ENCODE results near the gene PKIB.
"Not testable (repeated sequence)": the region's sequence is repeated elsewhere in the genome, so short reads cannot be mapped to it uniquely, and the experiment has no call there.

PKIB gene

DNA sequence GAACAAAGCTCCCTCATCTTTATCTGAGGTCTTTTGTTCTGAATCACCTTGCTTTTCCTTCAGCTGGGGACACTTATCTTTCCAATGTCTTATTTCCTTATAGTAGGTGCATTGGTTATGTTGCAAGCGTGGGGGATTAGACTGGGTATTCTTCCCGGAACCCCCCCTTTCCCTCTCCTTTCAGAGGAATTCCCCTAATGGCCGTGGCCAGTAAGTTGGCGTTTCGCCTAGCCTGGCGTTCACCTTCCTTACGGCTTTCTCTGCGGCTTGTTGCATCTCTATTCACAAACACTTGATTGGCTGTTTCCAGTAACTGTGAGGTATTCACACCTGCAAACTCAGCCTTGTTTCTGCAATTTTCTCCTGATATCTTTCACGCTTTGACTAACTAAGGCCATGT, 136.5 kb downstream of the PKIB start:
- Mint-ChIP-seq H3K4me3 (no peak overlapping the region), H3K27me3 (peaks cover 5% of the 10 kb centered on the region), H3K4me1 (ENCODE audit: low read depth) (peaks cover 16% of the 10 kb centered on the region), H3K9me3 (no peaks in the 10 kb centered on the region), H3K27ac (no peak overlapping the region), H3K36me3 (ENCODE audit: low read depth) (no peaks in the 10 kb centered on the region)

DNA sequence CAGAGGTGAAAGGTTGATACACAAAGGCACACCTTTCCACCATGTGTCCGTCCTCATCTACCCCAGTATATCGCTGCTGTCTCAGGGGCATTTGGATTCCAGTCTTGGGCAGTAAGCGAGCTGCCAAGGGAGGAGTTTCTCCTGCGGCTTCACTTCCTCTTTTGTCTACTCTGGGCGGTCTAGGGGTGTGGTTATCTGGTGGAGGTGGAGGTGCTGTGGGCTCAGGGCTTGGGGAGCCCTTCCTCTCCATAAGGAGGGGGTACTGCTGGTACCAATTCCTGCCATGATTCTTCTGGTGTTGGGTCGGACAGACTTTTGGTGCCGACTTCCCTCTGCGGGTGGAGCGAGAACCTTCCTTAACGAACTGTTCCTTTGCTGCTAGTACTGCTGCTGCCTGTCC, 137.4 kb downstream of the PKIB start:
- H3K36me3 Mint-ChIP-seq (ENCODE audit: low read depth), result no peaks in the 10 kb centered on the region
- H3K4me1 Mint-ChIP-seq (ENCODE audit: low read depth), result peaks cover 25% of the 10 kb centered on the region
- peaks cover 5% of the 10 kb centered on the region for H3K27me3 Mint-ChIP-seq
- H3K4me3 Mint-ChIP-seq, result no peak overlapping the region
- H3K9me3 Mint-ChIP-seq, result no peaks in the 10 kb centered on the region
- H3K27ac Mint-ChIP-seq, result no peak overlapping the region

- not testable (repeated sequence) for H3K4me3 Mint-ChIP-seq; H3K27ac Mint-ChIP-seq; H3K27me3 Mint-ChIP-seq; H3K9me3 Mint-ChIP-seq; H3K36me3 Mint-ChIP-seq (ENCODE audit: low read depth)
- H3K4me1 Mint-ChIP-seq (ENCODE audit: low read depth), result peaks cover 34% of the 10 kb centered on the region
Observed at GRCh38 chr6:122748945-122749344, 138.7 kb downstream of the PKIB start.

DNA sequence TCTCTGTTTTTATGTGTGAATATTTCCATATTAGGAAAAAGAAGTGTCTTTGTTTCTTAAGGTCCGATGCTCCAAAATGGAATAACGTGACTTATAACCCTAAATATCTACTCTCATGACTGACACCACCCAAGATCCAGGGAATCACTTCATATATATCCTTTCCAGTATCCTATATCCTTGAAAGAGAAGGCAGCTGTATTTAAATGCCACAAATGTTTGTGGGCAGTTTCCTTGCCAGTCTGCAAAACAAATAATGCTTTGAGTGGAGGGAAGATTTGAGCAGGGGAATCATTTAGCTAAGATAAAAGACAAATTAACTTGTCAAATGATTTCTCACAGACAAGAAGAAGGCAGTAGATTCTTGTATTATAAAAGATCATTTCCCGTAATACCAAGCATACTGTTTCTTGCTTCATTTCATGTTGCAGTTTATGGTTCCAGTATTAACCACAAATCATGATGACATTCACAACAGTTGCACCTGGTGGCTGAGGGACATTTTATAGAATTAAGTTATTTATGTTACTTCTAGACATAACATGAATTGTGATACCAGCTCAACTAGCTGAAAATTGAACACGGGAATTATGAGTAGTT, 139.3 kb downstream of the PKIB start:
- no peak overlapping the region for H3K27ac Mint-ChIP-seq
- no peaks in the 10 kb centered on the region for H3K9me3 Mint-ChIP-seq
- H3K36me3 Mint-ChIP-seq (ENCODE audit: low read depth), result no peaks in the 10 kb centered on the region
- H3K4me1 Mint-ChIP-seq (ENCODE audit: low read depth), result peaks cover 35% of the 10 kb centered on the region
- H3K27me3 Mint-ChIP-seq, result no peaks in the 10 kb centered on the region
- H3K4me3 Mint-ChIP-seq, result no peak overlapping the region

DNA sequence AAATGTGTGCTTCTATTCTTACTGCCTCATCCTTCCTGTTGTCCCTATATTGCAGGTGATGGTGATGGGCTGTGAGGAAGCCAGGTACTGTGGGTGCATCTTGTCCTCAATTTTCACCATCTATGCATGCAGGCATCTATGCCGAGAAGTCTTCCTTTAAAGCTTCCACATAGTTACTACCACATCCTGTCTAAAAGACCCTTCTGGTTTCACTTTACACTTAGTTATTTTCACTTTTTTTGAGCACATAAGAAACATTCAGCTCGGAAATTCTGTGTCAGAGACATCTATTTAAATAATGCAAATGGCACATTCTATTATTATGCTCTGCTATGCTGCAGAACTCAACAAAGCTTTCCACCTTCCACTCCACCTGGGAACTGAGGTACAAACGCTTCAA, 141.1 kb downstream of the PKIB start:
- H3K4me1 Mint-ChIP-seq (ENCODE audit: low read depth), result peaks cover 40% of the 10 kb centered on the region
- H3K36me3 Mint-ChIP-seq (ENCODE audit: low read depth), result no peaks in the 10 kb centered on the region
- H3K4me3 Mint-ChIP-seq, result peak overlapping the region; percentile 29
- H3K27me3 Mint-ChIP-seq, result no peaks in the 10 kb centered on the region
- peak overlapping the region; percentile 39 for H3K27ac Mint-ChIP-seq
- H3K9me3 Mint-ChIP-seq, result no peaks in the 10 kb centered on the region

DNA sequence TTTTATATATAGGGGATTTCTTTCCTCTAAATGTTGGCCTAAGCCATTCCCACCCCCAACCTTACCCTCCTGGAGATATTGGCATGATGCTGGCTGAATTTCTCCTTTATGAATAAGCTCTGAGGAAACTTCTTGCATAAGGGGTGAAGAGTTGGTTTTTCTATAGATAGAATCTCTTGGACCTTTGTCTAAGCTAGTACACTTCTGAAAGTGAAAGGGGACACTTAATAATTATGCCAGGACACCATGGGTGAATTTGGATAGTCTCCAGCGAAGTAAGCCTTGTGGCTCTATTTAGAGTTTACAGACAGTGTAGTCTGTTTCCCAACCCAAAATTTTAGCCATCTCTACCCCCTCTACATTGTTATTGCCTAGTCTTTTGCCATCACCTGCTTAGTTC, 142.3 kb downstream of the PKIB start:
- no peaks in the 10 kb centered on the region for H3K36me3 Mint-ChIP-seq (ENCODE audit: low read depth)
- H3K27ac Mint-ChIP-seq, result no peak overlapping the region
- peaks cover 40% of the 10 kb centered on the region for H3K4me1 Mint-ChIP-seq (ENCODE audit: low read depth)
- H3K9me3 Mint-ChIP-seq, result no peaks in the 10 kb centered on the region
- no peaks in the 10 kb centered on the region for H3K27me3 Mint-ChIP-seq
- no peak overlapping the region for H3K4me3 Mint-ChIP-seq

DNA sequence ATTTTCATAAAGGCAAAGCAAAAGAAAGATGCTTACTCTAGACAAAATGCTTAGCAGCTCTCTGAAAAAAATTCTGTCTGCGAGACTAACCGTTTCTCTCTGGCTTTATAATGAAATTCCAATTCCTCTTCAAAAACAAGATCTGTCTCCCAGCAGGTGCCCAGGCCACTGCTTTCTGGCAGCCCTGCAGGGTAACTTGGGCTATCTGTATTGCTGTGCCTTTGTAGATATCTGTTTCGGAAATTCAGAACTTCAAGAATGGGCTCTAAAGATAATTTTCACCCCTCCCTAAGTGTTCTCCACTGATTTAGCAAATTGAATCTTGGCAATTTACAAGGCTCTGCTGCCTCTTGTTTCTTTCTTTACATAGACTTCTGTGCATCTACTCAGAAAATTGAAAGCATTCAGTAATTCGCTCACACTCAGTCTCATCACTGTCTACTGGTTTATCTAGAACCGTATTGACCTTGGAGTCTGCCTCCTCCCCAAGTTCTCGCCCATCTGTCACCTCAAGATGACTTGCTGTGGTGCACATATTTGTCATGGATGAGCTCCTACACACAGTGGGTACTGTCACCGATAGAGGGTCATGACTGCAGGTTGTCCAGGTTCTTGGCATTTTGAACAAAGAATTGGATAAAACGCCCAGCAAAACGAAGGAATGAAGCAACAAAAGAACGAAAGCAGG, 142.9 kb downstream of the PKIB start:
- Mint-ChIP-seq H3K9me3 (no peaks in the 10 kb centered on the region), H3K27ac (no peak overlapping the region), H3K27me3 (no peaks in the 10 kb centered on the region), H3K36me3 (ENCODE audit: low read depth) (no peaks in the 10 kb centered on the region), H3K4me1 (ENCODE audit: low read depth) (peaks cover 40% of the 10 kb centered on the region), H3K4me3 (no peak overlapping the region)

DNA sequence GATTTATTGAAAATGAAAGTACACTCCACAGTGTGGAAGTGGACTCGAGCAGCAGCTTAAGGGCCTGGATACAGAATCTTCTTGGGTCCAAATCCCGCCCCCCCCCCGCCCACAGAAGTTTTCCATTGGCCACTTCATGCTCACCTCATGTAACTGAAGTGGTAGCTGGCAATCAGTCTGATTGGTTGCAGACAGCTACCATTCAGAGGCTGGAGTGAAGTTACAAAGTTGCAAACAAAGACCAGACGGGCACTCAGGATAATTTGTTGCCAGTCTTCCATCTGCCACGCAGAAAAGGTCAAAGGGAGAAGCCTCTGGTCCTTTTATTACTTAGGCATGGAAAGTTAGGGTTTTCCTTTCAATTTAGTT, 143.5 kb downstream of the PKIB start:
- no peaks in the 10 kb centered on the region for H3K27me3 Mint-ChIP-seq
- H3K4me3 Mint-ChIP-seq, result no peak overlapping the region
- no peak overlapping the region for H3K27ac Mint-ChIP-seq
- no peaks in the 10 kb centered on the region for H3K36me3 Mint-ChIP-seq (ENCODE audit: low read depth)
- H3K9me3 Mint-ChIP-seq, result no peaks in the 10 kb centered on the region
- peaks cover 40% of the 10 kb centered on the region for H3K4me1 Mint-ChIP-seq (ENCODE audit: low read depth)

GRCh38 chr6:122754191-122754731, 144.1 kb downstream of the PKIB start:
- no peaks in the 10 kb centered on the region for H3K27me3 Mint-ChIP-seq

GRCh38 chr6:122755901-122756300, 145.7 kb downstream of the PKIB start:
- no peaks in the 10 kb centered on the region for H3K9me3 Mint-ChIP-seq
- H3K27me3 Mint-ChIP-seq, result no peaks in the 10 kb centered on the region
- H3K4me1 Mint-ChIP-seq (ENCODE audit: low read depth), result peaks cover 37% of the 10 kb centered on the region
- no peak overlapping the region for H3K4me3 Mint-ChIP-seq
- H3K36me3 Mint-ChIP-seq (ENCODE audit: low read depth), result no peaks in the 10 kb centered on the region
- no peak overlapping the region for H3K27ac Mint-ChIP-seq

More at GRCh38 chr6:122754191-122754731, 144.1 kb downstream of the PKIB start:
- Mint-ChIP-seq H3K27ac (no peak overlapping the region), H3K4me3 (no peak overlapping the region), H3K9me3 (no peaks in the 10 kb centered on the region), H3K4me1 (ENCODE audit: low read depth) (peaks cover 44% of the 10 kb centered on the region), H3K36me3 (ENCODE audit: low read depth) (no peaks in the 10 kb centered on the region)

DNA sequence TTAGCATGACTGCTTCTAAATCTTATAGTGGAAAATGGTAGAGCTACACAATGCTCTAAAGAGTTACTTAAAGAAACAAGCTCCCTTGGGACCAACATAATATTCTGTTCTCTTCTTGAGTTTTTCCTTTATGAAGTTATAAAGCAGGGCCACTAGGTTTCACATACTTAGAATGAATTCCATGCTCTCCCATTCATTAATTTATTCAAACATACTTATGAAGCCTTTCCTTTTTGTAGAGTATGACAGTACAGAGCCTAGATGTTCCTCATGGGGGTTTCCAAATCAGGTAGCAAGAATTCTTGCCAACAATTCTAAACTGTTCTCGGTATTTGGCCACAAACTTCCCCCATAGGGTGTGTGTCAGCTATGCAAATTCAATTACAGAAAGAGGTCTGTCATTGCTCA, 148.7 kb downstream of the PKIB start:
- Mint-ChIP-seq H3K4me1 (ENCODE audit: low read depth) (peaks cover 12% of the 10 kb centered on the region), H3K27ac (no peak overlapping the region), H3K27me3 (peaks cover 5% of the 10 kb centered on the region), H3K4me3 (no peak overlapping the region), H3K9me3 (peaks cover 4% of the 10 kb centered on the region), H3K36me3 (ENCODE audit: low read depth) (no peaks in the 10 kb centered on the region)

GRCh38 chr6:122760330-122760729, 150.1 kb downstream of the PKIB start:
- no peak overlapping the region for H3K27ac Mint-ChIP-seq
- H3K4me3 Mint-ChIP-seq, result no peak overlapping the region
- H3K36me3 Mint-ChIP-seq (ENCODE audit: low read depth), result no peaks in the 10 kb centered on the region
- peaks cover 5% of the 10 kb centered on the region for H3K27me3 Mint-ChIP-seq
- H3K9me3 Mint-ChIP-seq, result peaks cover 6% of the 10 kb centered on the region
- peaks cover 6% of the 10 kb centered on the region for H3K4me1 Mint-ChIP-seq (ENCODE audit: low read depth)

GRCh38 chr6:122766256-122766655, 156.1 kb downstream of the PKIB start:
- Mint-ChIP-seq H3K9me3 (peaks cover 6% of the 10 kb centered on the region), H3K27me3 (peaks cover 21% of the 10 kb centered on the region), H3K27ac (no peak overlapping the region), H3K4me1 (ENCODE audit: low read depth) (no peaks in the 10 kb centered on the region), H3K36me3 (ENCODE audit: low read depth) (no peaks in the 10 kb centered on the region), H3K4me3 (no peak overlapping the region)

GRCh38 chr6:122770835-122771601, 160.8 kb downstream of the PKIB start:
- peaks cover 24% of the 10 kb centered on the region for H3K27me3 Mint-ChIP-seq
- no peaks in the 10 kb centered on the region for H3K4me1 Mint-ChIP-seq (ENCODE audit: low read depth)
- H3K36me3 Mint-ChIP-seq (ENCODE audit: low read depth), result no peaks in the 10 kb centered on the region
- H3K4me3 Mint-ChIP-seq, result no peak overlapping the region
- H3K27ac Mint-ChIP-seq, result no peak overlapping the region
- peaks cover 5% of the 10 kb centered on the region for H3K9me3 Mint-ChIP-seq

GRCh38 chr6:122772724-122773415, 162.7 kb downstream of the PKIB start:
- no peak overlapping the region for H3K27ac Mint-ChIP-seq
- H3K36me3 Mint-ChIP-seq (ENCODE audit: low read depth), result no peaks in the 10 kb centered on the region
- peaks cover 17% of the 10 kb centered on the region for H3K27me3 Mint-ChIP-seq
- peaks cover 5% of the 10 kb centered on the region for H3K9me3 Mint-ChIP-seq
- H3K4me1 Mint-ChIP-seq (ENCODE audit: low read depth), result no peaks in the 10 kb centered on the region
- no peak overlapping the region for H3K4me3 Mint-ChIP-seq

All from stimulated activated naive CD8-positive, alpha-beta T cell treated with anti-CD3 and anti-CD28 coated beads, Interleukin-15, Interleukin-2, amounts not matched to agents 100 ng/mL and 50 ng/mL, for 24 hours (primary cell).